Stimulated activated CD4-positive, alpha-beta T cell treated with anti-CD3 and anti-CD28 coated beads, TNF-alpha, amount 100 ng/mL, for 1 hour (primary cell): Measurements from ENCODE around the gene STX7.
"Not testable (repeated sequence)": the region's sequence is repeated elsewhere in the genome, so short reads cannot be mapped to it uniquely, and the experiment has no call there.

Experiments used
- DNase-seq, 3 donors: peaks; one replicate each; pipeline ENCODE4 v3.0.0-alpha.2; 2020; ENCODE audit warnings: low read depth in 3 of 3, low spot score in 1 of 3

Gene STX7, protein sequence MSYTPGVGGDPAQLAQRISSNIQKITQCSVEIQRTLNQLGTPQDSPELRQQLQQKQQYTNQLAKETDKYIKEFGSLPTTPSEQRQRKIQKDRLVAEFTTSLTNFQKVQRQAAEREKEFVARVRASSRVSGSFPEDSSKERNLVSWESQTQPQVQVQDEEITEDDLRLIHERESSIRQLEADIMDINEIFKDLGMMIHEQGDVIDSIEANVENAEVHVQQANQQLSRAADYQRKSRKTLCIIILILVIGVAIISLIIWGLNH

DNA sequence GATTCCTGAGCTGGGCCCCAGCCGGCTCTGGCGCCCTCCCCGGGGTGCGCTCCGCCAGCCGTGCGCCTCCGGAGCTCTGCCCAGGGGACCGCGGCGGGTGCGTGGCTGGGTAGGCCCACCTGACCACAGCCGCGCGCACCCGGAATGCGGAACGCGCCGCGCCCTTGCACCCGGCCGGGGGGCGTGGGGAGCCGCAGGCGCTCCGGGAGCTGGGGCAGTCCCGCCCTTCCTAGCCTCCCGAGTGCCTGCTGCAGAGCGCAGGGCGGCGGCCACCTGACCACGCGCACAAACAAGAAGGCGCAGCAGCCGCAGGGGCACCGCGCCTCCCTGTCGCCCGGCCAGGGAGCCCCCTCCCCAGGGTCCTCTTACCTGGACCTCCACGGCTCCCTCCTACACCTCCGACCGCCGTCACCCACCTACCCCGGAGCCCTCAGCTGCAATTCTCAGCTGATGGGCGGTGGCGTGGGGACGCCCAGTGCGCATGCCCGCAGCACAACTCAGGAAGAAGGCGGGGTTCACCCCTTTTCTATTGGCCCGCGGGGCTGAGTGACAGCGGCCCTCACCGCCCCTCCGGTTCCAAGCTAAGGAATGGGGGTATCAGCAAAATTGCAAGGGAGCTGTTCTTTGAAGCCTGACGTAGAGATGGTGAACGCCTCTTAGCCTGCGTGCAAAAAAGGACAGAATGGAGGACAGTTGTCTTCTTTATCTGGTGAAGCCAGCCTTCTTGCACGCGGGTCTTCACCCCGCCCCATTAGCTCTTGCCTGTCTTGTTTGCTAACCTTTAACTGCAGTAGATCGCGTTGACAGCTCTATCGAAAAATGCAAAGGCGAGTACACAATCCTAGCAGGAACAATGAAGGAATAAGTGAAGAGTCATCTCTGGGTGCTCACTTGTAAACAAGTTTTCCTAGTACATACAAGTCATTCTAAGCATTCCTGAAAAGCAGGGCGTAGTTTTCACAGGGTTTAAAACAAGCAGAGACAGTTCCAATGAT lies at the start of gene STX7:
TSS of gene STX7 (minus strand) at position 479 of the 995 bp plus-strand sequence. CDS start 9,586 bp downstream, outside the sequence.
- DNase-seq = peak; percentile 66 to 76 (median 70)

DNA sequence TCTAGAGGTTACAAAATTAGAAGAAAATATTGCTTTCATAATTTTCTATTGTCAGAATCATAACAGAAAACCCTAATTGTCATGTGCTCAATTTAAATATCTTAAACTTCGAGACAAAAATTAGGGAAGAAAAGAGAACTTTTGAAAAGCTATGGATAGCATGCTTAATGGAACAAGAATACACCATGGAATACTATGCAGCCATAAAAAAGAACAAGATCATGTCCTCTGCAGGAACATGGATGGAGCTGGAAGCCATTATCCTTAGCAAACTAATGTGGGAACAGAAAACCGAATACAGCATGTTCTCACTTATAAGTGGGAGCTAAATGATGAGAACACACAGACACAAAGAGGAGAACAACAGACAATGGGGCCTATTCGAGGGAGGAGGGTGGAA lies 47.2 kb upstream of the STX7 start:
- not testable (repeated sequence) for DNase-seq

DNA sequence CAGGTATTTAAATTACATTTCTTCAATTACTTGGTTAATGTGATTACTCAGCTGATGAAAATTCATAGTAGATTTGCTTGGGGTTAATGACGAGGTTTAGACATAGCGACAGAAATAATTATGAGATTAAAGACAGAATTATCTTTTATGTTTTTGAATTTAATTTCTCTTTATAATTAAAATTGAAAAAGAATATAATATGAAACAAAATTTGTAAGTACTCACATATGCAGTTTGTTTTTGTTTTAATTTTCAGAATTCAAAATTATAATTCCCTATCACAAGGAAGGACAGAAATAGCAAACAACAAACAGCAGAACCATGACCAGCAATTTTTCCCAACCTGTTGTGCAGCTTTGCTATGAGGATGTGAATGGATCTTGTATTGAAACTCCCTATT lies 39.5 kb upstream of the STX7 start, which contains the start of gene TAAR8:
TSS of gene TAAR8 (plus strand) at position 301 of the 400 bp plus-strand sequence. CDS start at position 322, 21 bp downstream.
- DNase-seq = no peak

DNA sequence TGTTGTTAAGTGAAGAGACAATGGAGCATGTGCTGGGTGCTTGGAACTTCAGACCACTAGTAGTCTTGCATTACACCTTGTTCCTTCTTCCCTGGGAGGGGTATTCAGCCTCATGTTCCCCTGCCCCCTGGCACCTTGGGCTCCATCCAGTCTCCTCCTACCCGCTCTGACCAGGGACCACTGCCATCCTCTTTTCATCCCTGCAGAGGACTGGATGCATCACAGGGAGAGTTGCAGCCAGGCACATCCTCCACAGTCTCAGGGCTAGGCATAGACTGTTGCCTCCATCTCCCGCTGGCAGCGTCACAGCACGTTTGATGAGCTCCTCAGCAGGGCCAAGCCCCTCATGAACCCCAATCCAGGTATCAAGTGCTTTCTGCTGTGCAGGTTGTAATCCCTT lies 38.3 kb upstream of the STX7 start:
- no peak for DNase-seq

DNA sequence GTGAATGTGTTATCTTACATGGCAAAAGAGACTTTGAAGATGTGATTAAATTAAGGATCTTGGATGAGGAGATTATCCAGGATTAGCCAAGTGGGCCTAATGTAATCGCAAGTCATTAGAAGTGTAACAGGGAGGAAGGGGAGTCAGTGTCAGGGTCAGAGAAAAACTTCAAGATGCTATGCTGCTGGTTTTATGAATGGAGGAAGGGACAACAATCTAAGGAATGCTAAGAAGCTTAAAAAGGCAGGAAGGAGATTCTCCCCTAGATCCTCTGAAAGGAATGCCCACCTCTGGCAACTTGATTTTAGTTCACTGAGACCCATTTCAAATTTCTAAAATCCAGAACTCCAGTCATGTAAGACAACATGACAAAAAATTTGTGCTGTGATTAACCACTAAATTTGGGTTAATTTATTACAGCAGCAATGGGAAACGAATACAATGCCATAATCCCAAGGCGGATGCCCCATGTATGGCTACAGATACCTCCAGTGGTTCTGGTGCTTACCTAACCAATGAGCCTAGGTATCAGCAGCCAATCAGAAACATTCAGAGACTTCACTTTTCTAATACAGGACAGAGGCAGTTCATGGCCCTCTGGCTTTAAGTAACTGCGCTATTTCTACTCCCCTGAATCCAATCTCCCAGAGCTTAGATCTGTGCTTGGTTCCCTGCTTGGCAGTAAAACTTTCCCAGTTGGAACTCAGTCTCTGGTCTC lies 36.0 kb upstream of the STX7 start:
- DNase-seq = no peak

DNA sequence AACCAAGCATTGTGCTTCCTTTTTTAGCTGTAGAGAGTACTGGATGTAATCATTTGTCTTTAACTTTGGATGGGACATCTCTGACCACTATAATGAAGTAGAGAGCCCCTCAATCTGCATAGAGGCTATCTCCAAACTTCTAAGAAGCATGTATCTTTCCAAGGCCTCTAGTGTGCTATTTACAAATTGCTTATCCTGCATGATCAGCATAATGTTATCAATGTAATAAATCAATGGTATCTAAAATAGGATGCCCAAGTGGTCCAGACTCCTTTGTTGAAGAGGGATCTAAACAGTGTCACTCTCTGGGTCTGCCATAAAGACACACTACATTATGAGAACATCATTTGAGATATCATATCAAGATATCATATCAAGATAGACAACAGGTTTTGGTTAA lies 31.9 kb upstream of the STX7 start:
- no peak for DNase-seq

DNA sequence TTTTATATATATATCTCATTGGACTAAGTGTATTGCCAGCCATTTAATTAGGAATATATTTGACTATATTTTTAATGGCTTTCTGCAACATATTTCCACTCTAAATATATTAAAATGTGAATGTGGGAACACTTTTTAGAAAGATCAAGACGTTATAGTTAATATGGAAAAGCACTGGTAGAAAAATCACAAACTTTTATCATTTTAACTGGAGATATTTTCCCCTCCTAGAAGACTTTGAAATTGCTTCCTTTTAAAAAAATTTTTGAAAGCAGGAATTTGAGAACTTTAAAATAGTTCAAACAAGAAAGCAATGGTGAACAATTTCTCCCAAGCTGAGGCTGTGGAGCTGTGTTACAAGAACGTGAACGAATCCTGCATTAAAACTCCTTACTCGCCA lies 25.1 kb upstream of the STX7 start, which contains the start of gene TAAR9:
TSS of gene TAAR9 (plus strand) at position 301 of the 400 bp plus-strand sequence. CDS start at position 314, 13 bp downstream.
- no peak for DNase-seq

DNA sequence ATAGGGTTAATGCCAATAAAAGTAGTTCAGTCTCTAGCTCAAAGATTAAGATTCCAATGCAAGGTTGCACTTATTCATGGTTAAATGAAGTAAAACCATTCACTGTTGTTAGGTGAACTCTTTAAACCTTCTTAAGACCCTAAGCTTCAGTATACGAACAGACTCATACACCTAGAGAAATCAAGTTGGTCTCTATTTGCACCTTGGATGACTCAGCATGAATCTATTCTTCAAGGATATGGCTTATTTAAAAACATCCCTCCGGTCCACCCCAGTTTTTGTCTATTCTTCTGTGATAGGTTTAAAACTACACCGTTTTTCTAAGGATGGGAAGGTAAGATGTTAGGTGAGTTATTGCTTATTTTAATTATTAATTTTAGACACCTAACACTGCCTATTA lies 24.2 kb upstream of the STX7 start:
- DNase-seq = no peak

DNA sequence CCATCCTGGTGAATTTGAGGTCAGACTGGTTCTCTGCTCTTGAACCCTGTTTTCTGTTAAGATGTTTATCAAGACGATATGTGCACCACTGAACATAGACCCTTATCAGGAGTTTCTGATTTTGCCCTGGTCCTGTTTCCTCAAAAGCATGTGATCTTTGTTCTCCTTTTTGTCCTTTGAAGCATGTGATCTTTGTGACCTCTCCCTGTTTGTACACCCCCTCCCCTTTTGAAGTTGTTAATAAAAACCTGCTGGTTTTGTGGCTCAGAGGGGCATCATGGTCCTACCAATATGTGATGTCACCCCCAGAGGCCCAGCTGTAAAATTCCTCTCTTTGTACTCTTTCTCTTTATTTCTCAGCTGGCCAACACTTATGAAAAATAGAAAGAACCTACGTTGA lies 21.6 kb upstream of the STX7 start:
- DNase-seq = not testable (repeated sequence)

DNA sequence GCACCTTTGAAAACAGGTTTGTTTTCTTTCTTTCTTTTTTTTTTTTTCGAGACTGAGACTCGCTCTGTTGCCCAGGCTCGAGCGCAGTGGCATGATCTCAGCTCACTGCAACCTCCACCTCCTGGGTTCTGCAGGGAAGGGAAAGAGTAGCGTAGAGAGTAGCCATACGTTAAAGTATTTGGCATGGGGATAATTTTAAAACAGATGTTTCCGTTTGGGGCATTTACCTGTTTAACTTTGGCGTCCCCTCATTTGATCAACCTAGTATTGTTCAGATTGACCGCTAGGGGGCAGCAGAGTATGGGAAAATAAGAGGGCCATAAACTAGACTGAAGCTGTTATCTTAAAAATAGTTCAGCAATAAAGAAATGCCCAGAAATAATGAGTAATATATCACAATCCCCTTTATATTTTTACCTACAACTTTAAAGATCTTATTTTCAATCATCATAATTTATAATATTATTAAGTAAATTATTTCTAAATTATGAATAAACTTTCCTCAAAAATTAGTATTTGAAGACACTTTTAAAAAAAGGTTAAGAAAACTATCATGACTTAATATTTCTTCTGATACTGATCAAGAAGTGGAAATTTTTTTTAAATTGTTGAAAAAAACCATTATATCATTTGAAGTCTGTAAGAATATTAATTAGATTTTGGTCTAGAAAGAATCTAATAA lies 17.5 kb upstream of the STX7 start:
- DNase-seq = peak; percentile 4 to 49 (median 30)

DNA sequence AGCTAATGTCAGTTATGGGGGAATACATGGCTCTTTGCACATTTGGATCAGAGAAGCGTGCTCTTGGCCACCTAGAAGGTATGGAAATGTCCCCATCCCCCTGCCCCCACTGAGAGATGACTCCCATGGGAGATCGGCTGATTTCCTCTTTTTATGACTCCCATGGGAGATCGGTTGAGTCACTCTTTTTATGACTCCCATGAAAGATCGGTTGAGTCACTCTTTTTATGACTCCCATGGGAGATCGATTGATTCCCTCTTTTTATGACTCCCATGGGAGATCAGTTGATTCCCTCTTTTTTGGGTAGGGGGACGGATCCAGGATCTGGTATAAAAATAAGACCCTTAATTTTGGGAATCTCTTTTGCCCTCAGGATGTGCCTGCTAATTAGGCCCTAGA lies 14.9 kb upstream of the STX7 start:
- DNase-seq = no peak

DNA sequence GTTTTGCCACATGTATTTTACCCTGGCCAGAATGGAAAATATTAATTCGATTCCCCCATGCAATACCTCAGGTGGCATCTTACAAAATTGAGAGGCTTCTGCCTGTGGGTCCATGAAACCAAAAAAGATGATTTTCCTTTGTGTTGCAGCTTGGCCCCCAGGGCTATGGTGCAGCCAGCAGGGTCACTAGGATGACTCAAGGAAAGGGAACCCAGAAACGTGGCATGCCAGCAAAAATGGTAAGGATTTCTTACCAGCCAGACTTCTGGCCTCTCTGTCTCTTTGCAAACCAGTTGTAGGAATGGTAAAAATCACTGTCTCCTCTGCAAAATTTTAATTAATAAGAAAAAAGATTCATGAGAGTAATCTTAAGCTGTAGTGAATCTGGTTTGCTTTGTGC lies 13.5 kb upstream of the STX7 start:
- no peak for DNase-seq

DNA sequence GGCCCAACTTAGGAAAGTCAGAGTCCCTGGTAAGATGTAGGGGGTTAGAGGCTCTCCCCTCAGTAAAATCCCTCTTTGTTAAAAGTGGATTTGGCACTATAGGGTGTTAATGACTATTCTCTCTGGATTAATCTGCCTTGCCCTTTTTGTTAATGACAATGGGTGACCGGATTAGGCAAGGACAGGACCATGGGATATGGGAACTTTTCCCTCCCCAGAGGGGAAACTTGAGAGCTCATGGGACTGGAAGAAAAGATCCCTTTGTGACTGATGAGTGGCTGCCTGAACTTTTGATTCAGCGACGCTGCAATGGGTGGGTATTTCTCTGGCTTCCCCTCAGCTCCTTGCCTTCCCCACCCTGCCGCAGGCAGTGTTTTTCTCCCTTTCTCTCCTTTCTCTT lies 12.9 kb upstream of the STX7 start:
- no peak for DNase-seq

DNA sequence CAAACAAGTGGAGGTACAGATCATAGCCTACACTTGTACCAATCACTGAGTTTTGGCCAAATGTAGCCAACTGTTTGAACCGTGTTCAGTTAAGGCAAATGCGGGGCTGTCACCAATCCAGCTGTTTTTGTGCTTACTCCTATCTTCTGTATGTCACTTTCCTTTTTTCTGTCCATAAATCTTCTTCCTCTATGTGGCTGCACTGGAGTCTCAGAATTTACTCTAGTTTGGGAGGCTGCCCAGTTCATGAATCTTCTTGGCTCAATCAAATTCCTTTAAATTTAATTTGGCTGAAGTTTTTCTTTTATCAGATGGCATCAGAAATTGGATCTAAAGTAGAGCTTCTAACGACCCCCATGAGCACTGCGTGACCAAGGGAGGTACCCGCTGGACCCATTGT lies 11.7 kb upstream of the STX7 start:
- DNase-seq = no peak

DNA sequence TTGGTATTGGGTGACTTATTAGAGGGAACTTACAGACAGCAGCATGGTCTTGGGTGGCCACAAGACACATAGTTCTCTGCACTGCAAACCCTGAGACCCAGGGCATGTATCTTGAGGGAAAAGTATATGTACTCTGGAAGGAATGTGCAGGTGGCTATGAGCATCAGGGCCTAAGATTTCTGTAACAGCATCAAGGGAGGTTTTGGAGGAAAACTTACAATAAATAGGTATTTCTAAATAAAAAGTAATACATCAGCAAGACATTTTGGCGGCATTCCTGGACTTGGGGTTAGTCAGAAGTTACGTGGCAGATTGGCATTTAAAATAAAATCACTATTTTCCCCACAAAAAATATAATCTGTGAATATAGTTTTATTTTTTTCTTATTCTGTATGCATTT lies 8.0 kb upstream of the STX7 start:
- DNase-seq = no peak

DNA sequence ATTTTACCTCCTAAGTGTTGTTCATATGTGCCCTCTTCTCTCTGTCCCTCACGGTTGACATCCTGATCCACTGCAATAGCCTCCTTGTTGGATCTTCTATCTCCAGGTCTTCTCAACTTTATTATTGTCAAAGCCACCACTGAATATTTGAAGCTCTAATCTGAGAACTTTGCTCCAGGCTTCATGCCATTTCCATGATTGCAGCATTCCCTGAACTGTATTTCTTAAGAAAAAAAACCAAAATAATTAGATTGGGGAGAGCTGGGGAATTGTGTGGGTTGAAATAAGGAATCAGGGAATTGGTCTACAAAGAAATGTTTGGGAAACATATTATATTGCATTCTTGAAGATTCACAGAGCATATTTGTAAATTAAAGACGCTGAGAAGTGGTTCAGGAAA lies 2.5 kb upstream of the STX7 start:
- no peak for DNase-seq

DNA sequence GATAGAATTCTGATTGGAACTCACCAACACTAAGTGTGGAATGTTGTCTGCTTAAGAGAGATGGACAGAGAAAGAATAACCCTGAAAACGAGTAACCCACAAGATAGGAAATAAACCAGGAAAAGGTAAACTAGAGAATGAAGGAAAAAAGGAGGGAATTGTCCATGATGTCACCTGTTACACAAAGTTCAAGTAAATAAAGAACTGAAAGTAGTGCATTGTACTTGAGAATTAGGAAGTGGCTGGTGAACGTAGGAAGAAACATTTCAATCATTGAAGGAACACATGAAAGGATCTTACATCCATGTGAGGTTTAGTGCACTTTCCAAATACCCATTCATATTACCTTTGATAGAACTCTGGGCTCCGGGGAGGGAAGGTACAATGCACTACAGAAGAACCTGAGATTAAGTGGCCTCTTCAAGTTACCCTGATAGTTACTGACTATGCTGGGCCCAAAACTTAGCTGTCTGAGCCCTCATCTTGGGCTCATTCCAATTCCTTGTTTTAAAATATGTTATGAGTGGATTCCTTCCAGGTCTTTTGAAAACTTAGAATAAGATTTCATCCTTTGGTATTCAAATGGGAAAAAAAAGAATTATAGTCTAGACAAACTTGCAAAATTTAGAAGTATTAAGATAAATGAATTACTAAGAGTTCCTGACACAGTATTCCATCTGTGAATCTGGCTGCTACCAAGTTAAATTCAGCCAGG lies 1.1 kb upstream of the STX7 start:
- DNase-seq = no peak

DNA sequence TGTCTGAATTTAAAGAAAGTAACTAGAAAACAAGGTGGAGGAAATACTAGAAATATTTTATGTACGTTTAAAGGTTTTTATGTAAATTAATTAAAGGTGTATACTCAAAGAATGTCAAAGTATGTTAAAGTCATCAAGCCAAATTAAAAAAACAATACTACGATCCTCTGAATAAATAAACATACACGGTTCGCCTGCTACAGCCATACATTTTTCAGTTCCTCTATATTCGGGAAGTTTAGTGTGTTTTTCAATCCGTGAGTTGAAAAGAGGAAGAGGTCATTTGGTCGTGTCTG lies 626 bp downstream of the STX7 start:
- DNase-seq = no peak

DNA sequence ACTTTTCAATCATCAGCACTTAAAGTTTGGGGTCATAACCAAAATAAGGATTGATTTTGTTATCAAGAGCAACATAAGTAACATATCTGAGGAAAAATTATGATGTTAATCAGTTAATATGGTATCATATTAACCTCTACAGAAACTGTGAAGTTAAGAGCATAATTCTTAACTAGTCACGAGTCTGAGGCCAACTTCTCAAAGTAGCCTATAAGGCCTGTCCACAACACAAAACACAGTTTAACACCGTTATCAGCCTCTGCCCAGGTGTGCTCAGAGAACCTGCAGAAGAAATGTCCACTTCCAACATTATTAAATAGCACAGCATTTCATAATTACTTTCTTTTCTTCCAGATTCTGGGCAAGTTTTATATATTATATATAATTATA lies 1.1 kb downstream of the STX7 start:
- no peak for DNase-seq

DNA sequence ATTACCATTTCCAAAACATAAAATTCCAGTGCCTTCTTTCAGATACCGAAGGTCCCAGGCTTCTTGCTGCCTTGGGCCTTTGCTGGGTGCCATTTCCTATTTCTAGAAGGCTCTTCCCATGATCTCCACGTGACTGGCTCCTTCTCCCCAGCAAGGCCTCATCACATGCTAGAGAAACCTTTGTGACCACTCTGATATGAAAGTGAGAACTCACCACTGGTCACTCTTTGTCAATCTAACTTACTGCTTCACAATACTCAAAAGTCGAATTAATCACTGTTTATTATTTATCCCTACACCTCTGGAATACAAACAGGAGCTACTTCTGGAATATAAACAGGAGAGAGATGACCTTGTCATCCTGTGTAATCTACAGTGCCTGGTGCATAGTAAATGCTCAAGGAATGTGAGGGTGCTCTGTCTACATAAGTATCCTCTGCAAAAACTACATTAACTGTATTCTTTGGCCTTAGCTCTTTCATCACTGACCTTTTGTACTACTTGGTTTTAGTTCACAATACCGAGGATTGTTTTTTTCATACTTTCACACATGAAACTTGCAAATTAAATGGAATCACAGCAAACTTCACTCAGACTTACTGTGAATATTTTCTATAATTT lies 1.6 kb downstream of the STX7 start:
- DNase-seq = no peak
